Measurements from ENCODE around the gene SFPQ. TPM values are rescaled to one million over a fixed set of nuclear protein-coding genes. Genes with fewer than 3 reads are reported as not detected.

The SFPQ gene
- total and polyA plus RNA-seq, 2 of the 8 experiments (the other 6 are each of a cell fraction or from before 2014, with no cell fraction given): 118 to 469 TPM

DNA sequence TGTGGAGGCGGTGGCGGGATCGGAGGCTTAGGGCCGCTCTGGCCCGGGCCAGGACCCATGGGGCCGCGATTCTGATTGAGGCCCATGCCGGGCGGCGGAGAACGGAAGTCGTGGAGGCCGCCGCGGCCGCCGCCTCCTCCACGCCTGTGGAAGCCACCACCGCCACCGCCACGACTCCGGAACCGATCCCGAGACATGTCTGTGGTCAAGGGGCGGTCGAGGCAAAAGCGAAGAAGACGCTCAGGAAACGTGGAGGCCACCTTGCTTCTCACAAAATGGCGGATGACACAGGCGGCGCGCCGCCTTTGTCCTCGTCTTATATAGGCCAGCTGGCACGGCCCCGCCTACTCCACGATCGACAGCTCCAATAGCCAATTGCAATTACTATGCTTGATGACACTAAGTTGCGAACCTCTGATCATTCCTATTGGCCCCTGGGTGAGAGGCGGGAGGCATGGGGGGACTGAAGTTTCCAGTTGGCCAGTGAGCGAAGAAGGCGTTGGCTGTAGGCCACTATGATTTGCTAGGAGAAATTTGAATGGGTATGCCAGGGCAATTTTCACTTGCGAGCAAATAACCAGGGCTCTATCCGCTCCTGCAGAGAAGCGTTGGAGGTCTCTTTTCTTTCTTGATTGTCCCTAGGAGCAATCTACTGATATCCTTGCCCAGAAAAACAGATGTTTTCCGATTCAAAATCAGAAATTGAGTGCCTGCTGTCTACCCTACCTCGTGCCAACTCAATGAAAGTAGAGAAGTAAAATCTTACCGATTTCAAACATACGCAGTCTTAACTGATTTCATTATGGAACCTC, at the start of gene SFPQ (continued):
- TF ChIP-seq, protein P1, sequence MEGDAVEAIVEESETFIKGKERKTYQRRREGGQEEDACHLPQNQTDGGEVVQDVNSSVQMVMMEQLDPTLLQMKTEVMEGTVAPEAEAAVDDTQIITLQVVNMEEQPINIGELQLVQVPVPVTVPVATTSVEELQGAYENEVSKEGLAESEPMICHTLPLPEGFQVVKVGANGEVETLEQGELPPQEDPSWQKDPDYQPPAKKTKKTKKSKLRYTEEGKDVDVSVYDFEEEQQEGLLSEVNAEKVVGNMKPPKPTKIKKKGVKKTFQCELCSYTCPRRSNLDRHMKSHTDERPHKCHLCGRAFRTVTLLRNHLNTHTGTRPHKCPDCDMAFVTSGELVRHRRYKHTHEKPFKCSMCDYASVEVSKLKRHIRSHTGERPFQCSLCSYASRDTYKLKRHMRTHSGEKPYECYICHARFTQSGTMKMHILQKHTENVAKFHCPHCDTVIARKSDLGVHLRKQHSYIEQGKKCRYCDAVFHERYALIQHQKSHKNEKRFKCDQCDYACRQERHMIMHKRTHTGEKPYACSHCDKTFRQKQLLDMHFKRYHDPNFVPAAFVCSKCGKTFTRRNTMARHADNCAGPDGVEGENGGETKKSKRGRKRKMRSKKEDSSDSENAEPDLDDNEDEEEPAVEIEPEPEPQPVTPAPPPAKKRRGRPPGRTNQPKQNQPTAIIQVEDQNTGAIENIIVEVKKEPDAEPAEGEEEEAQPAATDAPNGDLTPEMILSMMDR (IDR thresholded peaks at IDR 0.05; ENCODE audit: control extremely low read depth in 1 of 3, insufficient read depth in 1 of 3, low read depth in 1 of 3, low read length in 3 of 3): no peak
- TF ChIP-seq TBP (IDR thresholded peaks at IDR 0.05; ENCODE audit: low read depth, low read length) (peak; percentile 98), POLR2A (IDR thresholded peaks at IDR 0.05; ENCODE audit: control extremely low read depth in 1 of 2, low read depth in 2 of 2, low read length in 2 of 2) (peak; percentile 98 to 99), CHD1 (IDR thresholded peaks at IDR 0.05; ENCODE audit: low read depth, low read length) (no peak), TAF7 (optimal IDR thresholded peaks at IDR 0.05; ENCODE audit: borderline replicate concordance, low read depth, low read length) (peak; percentile 94), ATF3 (IDR thresholded peaks at IDR 0.05; ENCODE audit: insufficient read depth, low read depth, low read length) (no peak), SP4 (IDR thresholded peaks at IDR 0.05; ENCODE audit: low read length) (peak; percentile 43; the same call in 1 of the 2 replicates), BRCA1 (IDR thresholded peaks at IDR 0.05; ENCODE audit: low read depth, low read length) (no peak), RNF2 (IDR thresholded peaks at IDR 0.05; ENCODE audit: borderline replicate concordance, low read depth, low read length, missing control alignments, poor library complexity, severe bottlenecking) (no peak), HDAC6 (IDR thresholded peaks at IDR 0.05; ENCODE audit: low read depth, low read length) (no peak), JUN (IDR thresholded peaks at IDR 0.05; ENCODE audit: low read depth, low read length) (no peak), CBX5 (IDR thresholded peaks at IDR 0.05; ENCODE audit: low read depth, low read length) (no peak), CHD2 (IDR thresholded peaks at IDR 0.05; ENCODE audit: low read length) (peak; percentile 86), TAF1 (IDR thresholded peaks at IDR 0.05; ENCODE audit: low read depth, low read length) (peak; percentile 97), RFX5 (IDR thresholded peaks at IDR 0.05; ENCODE audit: borderline replicate concordance, low read depth, low read length) (no peak), NRF1 (IDR thresholded peaks at IDR 0.05; ENCODE audit: low read depth, low read length) (no peak), POU5F1 (IDR thresholded peaks at IDR 0.05; ENCODE audit: low read depth, low read length) (no peak), SP1 (IDR thresholded peaks at IDR 0.05; ENCODE audit: low read depth, low read length) (peak; percentile 99)
- TF ChIP-seq, protein P2, sequence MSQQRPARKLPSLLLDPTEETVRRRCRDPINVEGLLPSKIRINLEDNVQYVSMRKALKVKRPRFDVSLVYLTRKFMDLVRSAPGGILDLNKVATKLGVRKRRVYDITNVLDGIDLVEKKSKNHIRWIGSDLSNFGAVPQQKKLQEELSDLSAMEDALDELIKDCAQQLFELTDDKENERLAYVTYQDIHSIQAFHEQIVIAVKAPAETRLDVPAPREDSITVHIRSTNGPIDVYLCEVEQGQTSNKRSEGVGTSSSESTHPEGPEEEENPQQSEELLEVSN (IDR thresholded peaks at IDR 0.05): peak; percentile 16; the same call in 1 of the 2 replicates
- TF ChIP-seq, protein P3, sequence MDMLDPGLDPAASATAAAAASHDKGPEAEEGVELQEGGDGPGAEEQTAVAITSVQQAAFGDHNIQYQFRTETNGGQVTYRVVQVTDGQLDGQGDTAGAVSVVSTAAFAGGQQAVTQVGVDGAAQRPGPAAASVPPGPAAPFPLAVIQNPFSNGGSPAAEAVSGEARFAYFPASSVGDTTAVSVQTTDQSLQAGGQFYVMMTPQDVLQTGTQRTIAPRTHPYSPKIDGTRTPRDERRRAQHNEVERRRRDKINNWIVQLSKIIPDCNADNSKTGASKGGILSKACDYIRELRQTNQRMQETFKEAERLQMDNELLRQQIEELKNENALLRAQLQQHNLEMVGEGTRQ (IDR thresholded peaks at IDR 0.05; ENCODE audit: low read length): no peak
